Suprapubic skin (tissue), 2 donors: ENCODE measurements around the gene RNPEPL1.

Experiments
- EP300 ChIP-seq: sonication (generic); formaldehyde crosslinking; IDR thresholded peaks from one replicate; pipeline ENCODE4 v1.6.1; 2017; ENCODE audit warnings: antibody characterized with exemption
- POLR2A ChIP-seq, 2 donors: fragments of 450-650 bp; IDR thresholded peaks; one replicate each; pipeline ENCODE4 v1.6.1; 2017; ENCODE audit warnings: antibody characterized with exemption in 2 of 2, mild to moderate bottlenecking in 2 of 2, moderate library complexity in 2 of 2

DNA sequence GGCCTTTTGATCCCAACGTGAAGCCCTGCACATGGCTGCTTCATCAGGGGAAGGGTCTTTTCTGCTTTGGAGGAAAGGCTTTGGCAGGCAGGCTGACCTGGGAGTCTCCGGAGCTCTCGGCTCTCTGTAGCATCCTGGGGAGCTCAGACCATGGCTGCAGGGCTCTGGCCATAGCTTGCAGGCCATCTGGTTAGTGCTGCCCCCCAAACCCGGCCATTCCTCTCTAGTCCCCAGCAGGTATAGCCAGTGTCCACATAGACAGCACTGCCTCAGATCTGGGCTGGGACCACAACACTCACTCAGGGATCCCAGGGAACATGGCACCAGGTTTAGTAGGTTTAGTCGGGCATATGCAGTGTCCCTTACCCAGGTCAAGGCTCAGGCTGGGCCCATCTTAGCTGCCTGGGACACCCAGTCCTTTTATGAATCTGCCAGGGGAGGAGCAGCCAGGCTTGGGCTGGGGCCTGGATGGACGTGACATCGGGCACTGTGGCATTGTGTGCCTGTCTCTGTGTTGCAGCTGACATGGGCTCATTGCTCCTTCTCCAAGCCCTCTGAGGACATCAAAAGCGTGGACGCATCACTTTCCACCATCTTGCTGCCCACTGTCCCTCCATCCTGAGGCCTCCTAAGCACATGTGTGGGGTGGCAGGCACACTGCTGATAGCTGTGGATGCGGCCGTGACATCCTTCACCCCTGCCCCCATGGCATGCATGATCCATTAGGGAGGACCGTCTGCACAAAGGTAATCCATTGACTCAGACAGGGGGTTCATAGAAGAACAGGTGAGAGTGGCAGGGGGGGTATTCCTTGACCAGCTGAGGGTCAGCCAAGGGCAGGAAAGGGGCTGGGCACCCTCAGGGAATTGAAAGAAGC is 37.8 kb downstream of the RNPEPL1 start:
- TF ChIP-seq POLR2A (IDR thresholded peaks at IDR 0.05) (no peak), EP300 (no peak)
